Measurements from ENCODE around the gene ATP4A. TPM values are rescaled to one million over a fixed set of nuclear protein-coding genes. Genes with fewer than 3 reads are reported as not detected.

ATP4A gene
- total RNA-seq, 1 experiment from 2014 or later = not detected

- intact Hi-C loops (cut with micrococcal nuclease; ENCODE audit: unreplicated experiment) = no loop called here
- Mint-ChIP-seq H3K27ac (ENCODE audit: unreplicated experiment) (no peak overlapping the region), H3K9me3 (ENCODE audit: unreplicated experiment) (peaks cover 22% of the 10 kb centered on the region), H3K4me1 (ENCODE audit: low read depth, unreplicated experiment) (no peaks in the 10 kb centered on the region), H3K36me3 (ENCODE audit: insufficient read depth, unreplicated experiment) (no peaks in the 10 kb centered on the region), H3K4me3 (ENCODE audit: unreplicated experiment) (no peak overlapping the region), H3K27me3 (ENCODE audit: insufficient read depth, unreplicated experiment) (peaks cover 2% of the 10 kb centered on the region)
- Histone ChIP-seq H3K4me1 (no peaks in the 10 kb centered on the region), H3K4me3 (ENCODE audit: low read depth, low read length) (no peak overlapping the region), H3K9me3 (peaks cover 26% of the 10 kb centered on the region), H3K27me3 (replicated peaks; ENCODE audit: control insufficient read depth, insufficient read depth, low read length) (no peaks in the 10 kb centered on the region), H3K36me3 (ENCODE audit: control insufficient read depth, insufficient read depth, low read length) (no peaks in the 10 kb centered on the region)
- no peak for DNase-seq
- ChIA-PET CTCF (no interaction called here), POLR2A (no interaction called here)
- BruUV-seq (replicated peaks) = no TSS peak
- TF ChIP-seq CTCF (IDR thresholded peaks at IDR 0.05; ENCODE audit: insufficient read depth in 1 of 2, low read depth in 1 of 2, low read length in 1 of 2, severe bottlenecking in 1 of 2, unreplicated experiment in 1 of 2) = no peak
Observed at GRCh38 chr19:35577918-35578317, 14.5 kb upstream of the ATP4A start.

GRCh38 chr19:35571406-35571965 is 8.0 kb upstream of the ATP4A start:
- no TSS peak for BruUV-seq (replicated peaks)
- H3K9me3 ChIP-seq = peaks cover 6% of the 10 kb centered on the region
- intact Hi-C loops (cut with micrococcal nuclease; ENCODE audit: unreplicated experiment) = no loop called here
- H3K36me3 ChIP-seq (ENCODE audit: control insufficient read depth, insufficient read depth, low read length) = no peaks in the 10 kb centered on the region
- peaks cover 8% of the 10 kb centered on the region for H3K27me3 Mint-ChIP-seq (ENCODE audit: insufficient read depth, unreplicated experiment)
- CTCF ChIA-PET = no interaction called here
- no peaks in the 10 kb centered on the region for H3K4me1 ChIP-seq
- POLR2A ChIA-PET = no interaction called here
- H3K9me3 Mint-ChIP-seq (ENCODE audit: unreplicated experiment) = peaks cover 13% of the 10 kb centered on the region
- no peaks in the 10 kb centered on the region for H3K4me1 Mint-ChIP-seq (ENCODE audit: low read depth, unreplicated experiment)
- no peaks in the 10 kb centered on the region for H3K36me3 Mint-ChIP-seq (ENCODE audit: insufficient read depth, unreplicated experiment)
- H3K4me3 ChIP-seq (ENCODE audit: low read depth, low read length) = no peak overlapping the region
- H3K27ac Mint-ChIP-seq (ENCODE audit: unreplicated experiment) = no peak overlapping the region
- H3K27me3 ChIP-seq (replicated peaks; ENCODE audit: control insufficient read depth, insufficient read depth, low read length) = no peaks in the 10 kb centered on the region
- no peak for TF ChIP-seq CTCF (IDR thresholded peaks at IDR 0.05; ENCODE audit: insufficient read depth in 1 of 2, low read depth in 1 of 2, low read length in 1 of 2, severe bottlenecking in 1 of 2, unreplicated experiment in 1 of 2)
- no peak for DNase-seq
- no peak overlapping the region for H3K4me3 Mint-ChIP-seq (ENCODE audit: unreplicated experiment)

GRCh38 chr19:35569281-35569781 is 5.9 kb upstream of the ATP4A start:
- CTCF ChIA-PET = no interaction called here
- no peak for DNase-seq
- no peaks in the 10 kb centered on the region for H3K4me1 ChIP-seq
- H3K27me3 ChIP-seq (replicated peaks; ENCODE audit: control insufficient read depth, insufficient read depth, low read length) = no peaks in the 10 kb centered on the region
- no peak for TF ChIP-seq CTCF (IDR thresholded peaks at IDR 0.05; ENCODE audit: insufficient read depth in 1 of 2, low read depth in 1 of 2, low read length in 1 of 2, severe bottlenecking in 1 of 2, unreplicated experiment in 1 of 2)
- H3K36me3 ChIP-seq (ENCODE audit: control insufficient read depth, insufficient read depth, low read length) = no peaks in the 10 kb centered on the region
- intact Hi-C loops (cut with micrococcal nuclease; ENCODE audit: unreplicated experiment) = no loop called here
- no peaks in the 10 kb centered on the region for H3K9me3 ChIP-seq
- H3K27ac Mint-ChIP-seq (ENCODE audit: unreplicated experiment) = no peak overlapping the region
- POLR2A ChIA-PET = no interaction called here
- H3K4me3 ChIP-seq (ENCODE audit: low read depth, low read length) = no peak overlapping the region
- no peak overlapping the region for H3K4me3 Mint-ChIP-seq (ENCODE audit: unreplicated experiment)
- no peaks in the 10 kb centered on the region for H3K36me3 Mint-ChIP-seq (ENCODE audit: insufficient read depth, unreplicated experiment)
- H3K4me1 Mint-ChIP-seq (ENCODE audit: low read depth, unreplicated experiment) = no peaks in the 10 kb centered on the region
- H3K9me3 Mint-ChIP-seq (ENCODE audit: unreplicated experiment) = no peaks in the 10 kb centered on the region
- peaks cover 8% of the 10 kb centered on the region for H3K27me3 Mint-ChIP-seq (ENCODE audit: insufficient read depth, unreplicated experiment)
- BruUV-seq (replicated peaks) = no TSS peak

Measured in Caco-2 (cell line).